ENCODE data around the gene EVX1.

GRCh38 chr7:27196287-27196767 is 46.3 kb upstream of the EVX1 start:
- peak; percentile 61 to 70 (median 66) for TF ChIP-seq CTCF (IDR thresholded peaks at IDR 0.05)
- no peak for TF ChIP-seq EP300 (IDR thresholded peaks at IDR 0.05)
- TF ChIP-seq POLR2A (IDR thresholded peaks at IDR 0.05; ENCODE audit: low read depth), result no peak
- peak in 1 of 2 donors; percentile 22 for TF ChIP-seq POLR2AphosphoS5 (IDR thresholded peaks at IDR 0.05)

Data from esophagus muscularis mucosa (tissue), 4 donors.